K562 (cell line): ENCODE results near the gene MROH8. TPM values are rescaled to one million over a fixed set of nuclear protein-coding genes. Genes with fewer than 3 reads are reported as not detected.
A peak's percentile ranks its signal among the peaks of the same experiment; 100 is the strongest.

Source experiments
- ATAC-seq: fragments of 200-7000 bp; cut with Tn5 transposase; 3 replicates; pipeline ENCODE4 v1.9.1; 2020; ENCODE audit warnings: moderate library complexity
- BruUV-seq: library from RNA; stranded (reverse); fragments of 400-500 nt; replicated peaks from 2 replicates; lab custom pipeline; 2021; lab: Mats Ljungman, UMichigan
- CTCF ChIA-PET: fragments of 300-600 bp; formaldehyde crosslinking; extraction: SDS; loops from one replicate; lab custom pipeline; 2021; ENCODE audit warnings: low intra/inter-chr PET ratio; lab: Yijun Ruan, JAX
- POLR2A ChIA-PET: fragments of 300-600, 350-650 bp; sonication (Branson Sonifier 250); formaldehyde crosslinking; extraction: SDS; loops from one replicate; lab custom pipeline; 2021; ENCODE audit warnings: antibody characterized with exemption, inconsistent platforms; lab: Yijun Ruan, JAX
- DNase-seq, 4 experiments: peaks; one replicate each; pipeline versions ENCODE4 v3.0.0 to v3.0.0-alpha.2; 2011 to 2018; ENCODE audit warnings: low spot score in 3 of 4, mixed read lengths in 3 of 4; ENCODE audit errors: extremely low read depth in 1 of 4
- FAIRE-seq: peaks from 2 replicates; lab custom pipeline; 2011; peaks lifted over from hg19 to GRCh38; lab: Jason Lieb, UNC
- H2AFZ ChIP-seq: 2 replicates; pipeline ENCODE4 v1.6.0; 2011; ENCODE audit warnings: low read depth, low read length, control low read depth, inconsistent platforms
- H3K27ac ChIP-seq: fragments of 200-600 bp; 3 replicates; pipeline ENCODE4 v1.8.0; 2011; ENCODE audit warnings: low read depth, mild to moderate bottlenecking, control low read depth, inconsistent platforms, low read length, moderate library complexity, mixed read lengths; ENCODE audit errors: extremely low read depth
- H3K27me3 ChIP-seq, 2 experiments: fragments of 300-600 bp in 1 of 2; 2 replicates in 1 of 2; 3 replicates in 1 of 2; pipeline versions ENCODE4 v1.6.0 to v1.8.0; 2011; ENCODE audit warnings: inconsistent platforms in 2 of 2, low read length in 2 of 2, mild to moderate bottlenecking in 1 of 2, mixed read lengths in 1 of 2, moderate library complexity in 1 of 2; ENCODE audit not compliant: control insufficient read depth in 2 of 2, insufficient read depth in 2 of 2
- H3K36me3 ChIP-seq: fragments of 300-600 bp; 3 replicates; pipeline ENCODE4 v1.8.0; 2011; ENCODE audit warnings: mild to moderate bottlenecking, low read length, inconsistent platforms; ENCODE audit not compliant: control insufficient read depth, insufficient read depth
- H3K4me1 ChIP-seq, 2 experiments: fragments of 200-600 bp in 1 of 2; replicated peaks in 1 of 2; 2 replicates in 1 of 2; 3 replicates in 1 of 2; pipeline versions ENCODE4 v1.5.1 to v1.8.0; 2011; ENCODE audit warnings: inconsistent platforms in 2 of 2, low read length in 2 of 2, mild to moderate bottlenecking in 1 of 2, mixed read lengths in 1 of 2, moderate library complexity in 1 of 2; ENCODE audit not compliant: control insufficient read depth in 2 of 2, insufficient read depth in 2 of 2
- H3K4me2 ChIP-seq: 2 replicates; pipeline ENCODE4 v1.6.1; 2011; ENCODE audit warnings: low read length, control low read depth, inconsistent platforms, mixed read lengths; ENCODE audit not compliant: insufficient read depth
- H3K4me3 ChIP-seq: fragments of 200-600 bp; sonication (generic), shearing (Covaris generic); 2 replicates; pipeline ENCODE4 v1.5.1; 2016; ENCODE audit warnings: control low read depth, inconsistent platforms
- H3K79me2 ChIP-seq: fragments of 200-600 bp; 3 replicates; pipeline ENCODE4 v1.8.0; 2011; ENCODE audit warnings: low read length, inconsistent platforms; ENCODE audit not compliant: control insufficient read depth, insufficient read depth
- H3K9ac ChIP-seq, 2 experiments: 2 replicates each; pipeline versions ENCODE4 v1.6.0 to v1.6.1; 2011; ENCODE audit warnings: low read depth in 2 of 2, low read length in 2 of 2, control low read depth in 1 of 2, inconsistent platforms in 1 of 2, mild to moderate bottlenecking in 1 of 2, mixed read lengths in 1 of 2; ENCODE audit not compliant: insufficient read depth in 1 of 2
- H3K9me1 ChIP-seq: one replicate; pipeline ENCODE4 v1.6.0; 2011; ENCODE audit warnings: inconsistent platforms, mild to moderate bottlenecking, low read length, moderate library complexity; ENCODE audit not compliant: control insufficient read depth, insufficient read depth
- H3K9me3 ChIP-seq: replicated peaks from 2 replicates; pipeline ENCODE4 v1.5.1; 2011; ENCODE audit warnings: low read depth, low read length, inconsistent platforms; ENCODE audit not compliant: control insufficient read depth, insufficient read depth
- H4K20me1 ChIP-seq: replicated peaks from 2 replicates; pipeline ENCODE4 v1.6.1; 2011; ENCODE audit warnings: low read length, inconsistent platforms, mixed read lengths; ENCODE audit not compliant: control insufficient read depth, insufficient read depth
- BRD9 ChIP-seq: fragments of 450-650 bp; IDR thresholded peaks from 2 replicates; pipeline ENCODE4 v1.6.1; 2018; ENCODE audit warnings: low read depth; ENCODE audit not compliant: partially characterized antibody
- DIDO1 ChIP-seq: fragments of 450-650 bp; IDR thresholded peaks from 2 replicates; pipeline ENCODE4 v1.6.1; 2016; ENCODE audit warnings: low read depth, missing biosample characterization, missing genetic modification characterization
- GABPB1 ChIP-seq: sonication (generic); formaldehyde crosslinking; IDR thresholded peaks from 2 replicates; pipeline ENCODE4 v1.8.0; 2022; ENCODE audit warnings: mild to moderate bottlenecking, missing genetic modification reagents
- GTF2F1 ChIP-seq: IDR thresholded peaks from 2 replicates; pipeline ENCODE4 v1.6.1; 2011; ENCODE audit warnings: low read depth, low read length, improper control_type of control experiment
- LEF1 ChIP-seq: fragments of 450-650 bp; IDR thresholded peaks from 2 replicates; pipeline ENCODE4 v1.6.1; 2016; ENCODE audit warnings: mild to moderate bottlenecking
- MBD2 ChIP-seq: sonication (generic); IDR thresholded peaks from 2 replicates; pipeline ENCODE4 v1.6.1; 2016; ENCODE audit warnings: low read depth, borderline replicate concordance
- PTBP1 ChIP-seq: fragments of 200-400 bp; formaldehyde crosslinking; IDR thresholded peaks from 2 replicates; pipeline ENCODE4 v1.6.1; 2017; ENCODE audit warnings: low read depth, low read length
- ZNF121 ChIP-seq: sonication (generic); formaldehyde crosslinking; conservative IDR thresholded peaks from 2 replicates; pipeline ENCODE4 v1.8.0; 2022; ENCODE audit warnings: missing genetic modification reagents
- ZNF165 ChIP-seq: fragments of 250-450 bp; sonication (Bioruptor Pico); IDR thresholded peaks from 2 replicates; pipeline ENCODE4 v1.4.0; 2020; ENCODE audit warnings: borderline replicate concordance
- ZNF253 ChIP-seq: fragments of 250-450 bp; sonication (Bioruptor Pico); conservative IDR thresholded peaks from 2 replicates; pipeline ENCODE4 v1.6.1; 2021; ENCODE audit warnings: mild to moderate bottlenecking
- ZNF830 ChIP-seq: fragments of 250-450 bp; sonication (Bioruptor Pico); IDR thresholded peaks from 2 replicates; pipeline ENCODE4 v1.5.0; 2021; ENCODE audit warnings: mild to moderate bottlenecking
- WGBS: fragments of 100-300 bp; shearing (Covaris generic); methylation state at CpG from one replicate; pipeline ENCODE4 v1.1.6; 2016; ENCODE audit warnings: low coverage, mixed read lengths; ENCODE audit not compliant: insufficient coverage; ENCODE audit errors: missing lambda C conversion rate; 5-methylcytosine and 5-hydroxymethylcytosine counted together
- in situ Hi-C: fragments of 300-500 bp; cut with MboI; formaldehyde crosslinking; loops from 4 replicates; pipeline ENCODE4 v1.15.0; 2018; ENCODE audit warnings: inconsistent platforms, mixed read lengths
- intact Hi-C: fragments of 100-400 bp; cut with micrococcal nuclease; formaldehyde crosslinking; loops from 2 replicates; pipeline ENCODE4 v1.14.2; 2022
- polyA plus RNA-seq, 8 experiments: library from polyadenylated mRNA; depleted of rRNA in 4 of 8; stranded (reverse) in 5 of 8; unstranded in 3 of 8; fragments of >200 nt; fragmentation: Nextera tagmentation in 2 of 8; fragmentation: Illumina TruSeq in 1 of 8; extraction: Ambion mirVana in 2 of 8; extraction: Trizol in 1 of 8; gene quantifications; 2 replicates each; pipeline versions ENCODE4 v1.2.1 to v1.2.3, GENCODE V29; 2011 to 2014; ENCODE audit warnings: inconsistent platforms in 1 of 8, missing spikeins in 1 of 8
- total RNA-seq, 7 experiments: library from RNA; depleted of rRNA in 6 of 7; stranded (reverse); fragments of >200 nt in 6 of 7; fragmentation: Illumina TruSeq in 2 of 7; extraction: Trizol in 2 of 7; gene quantifications; 2 replicates each; pipeline versions ENCODE4 v1.2.1 to v1.2.3, GENCODE V29; 2011 to 2021; ENCODE audit warnings: low replicate concordance in 1 of 7

MROH8 gene
- total and polyA plus RNA-seq, 9 of the 15 experiments (the other 6 are each of a cell fraction or from before 2014, with no cell fraction given): 0.21 to 1.5 (median 0.78) TPM

DNA sequence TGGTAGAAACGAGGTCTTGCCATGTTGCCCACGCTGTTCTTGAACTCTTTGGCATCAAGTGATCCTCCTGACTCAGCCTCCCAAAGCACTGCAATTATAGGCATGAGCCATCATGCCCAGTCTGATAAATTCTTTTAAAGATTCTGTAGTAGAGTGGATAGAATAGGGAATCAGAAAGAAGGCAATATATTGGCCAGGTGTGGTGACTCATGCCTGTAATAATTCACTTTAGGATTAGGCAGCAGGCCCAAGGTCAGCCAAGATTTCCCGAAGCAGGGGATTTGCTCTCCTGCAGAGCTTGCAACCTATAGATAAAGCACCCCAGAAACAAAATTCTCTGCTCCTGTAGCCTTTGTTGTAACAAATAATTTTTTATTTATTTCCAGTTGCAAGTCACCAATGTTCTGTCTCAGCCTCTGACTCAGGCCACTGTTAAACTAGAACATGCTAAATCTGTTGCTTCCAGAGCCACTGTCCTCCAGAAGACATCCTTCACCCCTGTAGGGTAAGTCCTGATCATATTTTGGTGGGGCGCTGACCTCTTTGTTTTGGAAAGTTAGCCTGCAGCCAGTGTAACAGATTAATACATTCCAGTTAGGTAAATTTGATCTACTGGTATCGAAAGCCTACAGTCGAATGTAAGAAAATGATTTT lies 30.4 kb upstream of the MROH8 start:
- no peaks in the 10 kb centered on the region for H3K4me1 ChIP-seq
- CTCF ChIA-PET: no interaction called here
- H3K9ac ChIP-seq: no peak overlapping the region
- peaks cover 88% of the 10 kb centered on the region for H3K36me3 ChIP-seq
- no peak overlapping the region for H3K4me2 ChIP-seq
- ATAC-seq: no peak
- 94% methylated on average over 6 of the region's 6 CpGs for WGBS
- TF ChIP-seq GTF2F1 (no peak), LEF1 (no peak), GABPB1 (CRISPR knock-in tag) (no peak), BRD9 (no peak), PTBP1 (no peak), ZNF165 (CRISPR knock-in tag) (no peak)
- no peak for FAIRE-seq
- no peaks in the 10 kb centered on the region for H3K9me3 ChIP-seq
- intact Hi-C loops: no loop called here
- no peaks in the 10 kb centered on the region for H4K20me1 ChIP-seq
- no TSS peak for BruUV-seq
- no peak overlapping the region for H3K4me3 ChIP-seq
- H2AFZ ChIP-seq: no peak overlapping the region
- no peaks in the 10 kb centered on the region for H3K79me2 ChIP-seq
- POLR2A ChIA-PET: interaction anchor here (0.8 kb wide), 1 partner anchor 22 kb away, joined by 3 read pairs; no protein-coding TSS in a partner anchor
- no peak overlapping the region for H3K27ac ChIP-seq
- DNase-seq: no peak
- in situ Hi-C loops: no loop called here
- no peaks in the 10 kb centered on the region for H3K27me3 ChIP-seq
- no peaks in the 10 kb centered on the region for H3K9me1 ChIP-seq

DNA sequence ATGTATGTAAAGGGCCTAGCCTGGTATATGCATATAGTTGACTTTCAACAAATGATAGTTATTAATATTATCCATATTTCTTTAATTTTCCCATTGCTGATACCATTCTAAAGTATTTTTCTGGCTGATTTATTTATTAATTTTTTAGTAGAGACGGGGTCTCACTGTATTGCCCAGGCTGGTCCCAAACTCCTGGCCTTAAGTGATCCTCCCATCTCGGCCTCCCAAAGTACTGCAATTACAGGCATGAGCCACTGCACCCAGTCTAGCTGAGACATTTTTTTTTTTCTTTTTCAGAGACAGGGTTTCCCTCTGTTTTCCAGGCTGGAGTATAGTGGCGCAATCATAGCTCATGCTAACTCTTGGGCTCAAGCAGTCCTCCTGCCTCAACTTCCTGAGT lies 29.8 kb upstream of the MROH8 start:
- in situ Hi-C loops: no loop called here
- intact Hi-C loops: no loop called here
- no peak overlapping the region for H3K4me2 ChIP-seq
- no peak for FAIRE-seq
- H3K9ac ChIP-seq: no peak overlapping the region
- no peaks in the 10 kb centered on the region for H3K9me1 ChIP-seq
- 98% methylated on average over 3 of the region's 3 CpGs for WGBS
- no peaks in the 10 kb centered on the region for H3K9me3 ChIP-seq
- peak; percentile 54 for TF ChIP-seq ZNF121 (CRISPR knock-in tag)
- TF ChIP-seq ZNF253 (CRISPR knock-in tag): no peak
- no peak for TF ChIP-seq ZNF830 (CRISPR knock-in tag)
- TF ChIP-seq MBD2: no peak
- TF ChIP-seq DIDO1 (tag): no peak
- H4K20me1 ChIP-seq: peaks cover 2% of the 10 kb centered on the region; the same call in 1 of the 2 replicates
- ATAC-seq: no peak
- H3K4me3 ChIP-seq: no peak overlapping the region
- no TSS peak for BruUV-seq
- no peaks in the 10 kb centered on the region for H3K79me2 ChIP-seq
- CTCF ChIA-PET: no interaction called here
- no peaks in the 10 kb centered on the region for H3K27me3 ChIP-seq
- H3K4me1 ChIP-seq: no peaks in the 10 kb centered on the region
- POLR2A ChIA-PET: no interaction called here
- H3K36me3 ChIP-seq: peaks cover 88% of the 10 kb centered on the region
- no peak overlapping the region for H3K27ac ChIP-seq
- no peak overlapping the region for H2AFZ ChIP-seq
- no peak for DNase-seq
